Keratinocyte (primary cell): ENCODE results near the gene LHPP. TPM values are rescaled to one million over a fixed set of nuclear protein-coding genes. Genes with fewer than 3 reads are reported as not detected.

Experiments used
- DNase-seq: peaks from one replicate; pipeline ENCODE4 v3.0.0-alpha.2; 2011; ENCODE audit warnings: low read depth, missing footprints, low spot score
- FAIRE-seq: peaks from 2 replicates; lab custom pipeline; 2011; peaks lifted over from hg19 to GRCh38; lab: Jason Lieb, UNC
- H2AFZ ChIP-seq: 2 replicates; pipeline ENCODE4 v1.6.0; 2012; ENCODE audit warnings: low read length, control low read depth, inconsistent platforms; ENCODE audit not compliant: control insufficient read depth
- H3K27ac ChIP-seq: 2 replicates; pipeline ENCODE4 v1.5.1; 2011; ENCODE audit warnings: low read length; ENCODE audit not compliant: control insufficient read depth, insufficient read depth
- H3K27me3 ChIP-seq: 3 replicates; pipeline ENCODE4 v1.6.0; 2011; ENCODE audit warnings: low read length; ENCODE audit not compliant: control insufficient read depth, insufficient read depth; ENCODE audit errors: extremely low read depth
- H3K36me3 ChIP-seq, 2 experiments: 2 replicates in 1 of 2; 3 replicates in 1 of 2; pipeline ENCODE4 v1.5.1; 2011; ENCODE audit warnings: low read length in 2 of 2, mild to moderate bottlenecking in 1 of 2; ENCODE audit not compliant: control insufficient read depth in 2 of 2, insufficient read depth in 2 of 2; ENCODE audit errors: extremely low read depth in 1 of 2
- H3K4me1 ChIP-seq: 3 replicates; pipeline ENCODE4 v1.5.1; 2011; ENCODE audit warnings: low read length; ENCODE audit not compliant: control insufficient read depth, insufficient read depth; ENCODE audit errors: extremely low read depth
- H3K4me2 ChIP-seq: 3 replicates; pipeline ENCODE4 v1.6.0; 2011; ENCODE audit warnings: low read depth, low read length; ENCODE audit not compliant: control insufficient read depth, insufficient read depth; ENCODE audit errors: extremely low read depth
- H3K4me3 ChIP-seq, 3 experiments: fragments of 200-600 bp in 1 of 3; sonication (generic) in 1 of 3; 2 replicates in 2 of 3; 3 replicates in 1 of 3; pipeline ENCODE4 v1.5.1; 2011 to 2016; ENCODE audit warnings: low read length in 3 of 3, mild to moderate bottlenecking in 3 of 3, control low read depth in 2 of 3, inconsistent platforms in 1 of 3, low read depth in 1 of 3, mixed read lengths in 1 of 3, mixed run types in 1 of 3, moderate library complexity in 1 of 3; ENCODE audit not compliant: control insufficient read depth in 2 of 3, insufficient read depth in 2 of 3; ENCODE audit errors: extremely low read depth in 1 of 3
- H3K79me2 ChIP-seq: 2 replicates; pipeline ENCODE4 v1.6.0; 2012; ENCODE audit warnings: low read length; ENCODE audit not compliant: control insufficient read depth, insufficient read depth
- H3K9ac ChIP-seq: 3 replicates; pipeline ENCODE4 v1.6.0; 2011; ENCODE audit warnings: low read length; ENCODE audit not compliant: control insufficient read depth, insufficient read depth; ENCODE audit errors: extremely low read depth
- H3K9me1 ChIP-seq: 3 replicates; pipeline ENCODE4 v1.6.0; 2011; ENCODE audit warnings: low read length; ENCODE audit not compliant: control insufficient read depth, insufficient read depth; ENCODE audit errors: extremely low read depth
- H3K9me3 ChIP-seq: 2 replicates; pipeline ENCODE4 v1.5.1; 2012; ENCODE audit warnings: low read depth, low read length; ENCODE audit not compliant: control insufficient read depth
- H4K20me1 ChIP-seq: 3 replicates; pipeline ENCODE4 v1.6.0; 2011; ENCODE audit warnings: low read length; ENCODE audit not compliant: control insufficient read depth, insufficient read depth; ENCODE audit errors: extremely low read depth
- EZH2 ChIP-seq: IDR thresholded peaks from one replicate; pipeline ENCODE4 v1.6.1; 2012; ENCODE audit warnings: inconsistent platforms, mild to moderate bottlenecking, low read length, moderate library complexity
- dilution Hi-C: fragments of 300-500 bp; cut with MboI; formaldehyde crosslinking; loops from one replicate; pipeline ENCODE4 v1.7.0; 2020; ENCODE audit warnings: low sequenced_read_pairs; ENCODE audit not compliant: extremely low pct_ligation_motif_present
- polyA plus RNA-seq, 5 experiments: library from polyadenylated mRNA; depleted of rRNA in 3 of 5; stranded (reverse) in 3 of 5; stranded (forward) in 1 of 5; unstranded in 1 of 5; fragments of >200 nt; gene quantifications; 1 replicate in 1 of 5; 2 replicates in 3 of 5; 3 replicates in 1 of 5; pipeline versions ENCODE4 v1.2.1 to v1.2.3, GENCODE V29; 2011 to 2012; ENCODE audit warnings: missing spikeins in 2 of 5, low read depth in 1 of 5, low replicate concordance in 1 of 5
- TF ChIP-seq, protein P1 (sequence below), 3 experiments: IDR thresholded peaks in 1 of 3; conservative IDR thresholded peaks in 1 of 3; optimal IDR thresholded peaks in 1 of 3; 2 replicates in 2 of 3; 3 replicates in 1 of 3; pipeline versions ENCODE3 to v1.5.1; 2011; ENCODE audit warnings: low read length in 3 of 3, mild to moderate bottlenecking in 3 of 3, moderate library complexity in 2 of 3, control low read depth in 1 of 3, inconsistent platforms in 1 of 3; ENCODE audit not compliant: insufficient read depth in 2 of 3; ENCODE audit errors: extremely low read depth in 1 of 3

Gene LHPP
- polyA plus RNA-seq, 1 donor (not counting 4 experiments of a cell fraction or from before 2014, with no cell fraction given): 13.1 TPM

DNA sequence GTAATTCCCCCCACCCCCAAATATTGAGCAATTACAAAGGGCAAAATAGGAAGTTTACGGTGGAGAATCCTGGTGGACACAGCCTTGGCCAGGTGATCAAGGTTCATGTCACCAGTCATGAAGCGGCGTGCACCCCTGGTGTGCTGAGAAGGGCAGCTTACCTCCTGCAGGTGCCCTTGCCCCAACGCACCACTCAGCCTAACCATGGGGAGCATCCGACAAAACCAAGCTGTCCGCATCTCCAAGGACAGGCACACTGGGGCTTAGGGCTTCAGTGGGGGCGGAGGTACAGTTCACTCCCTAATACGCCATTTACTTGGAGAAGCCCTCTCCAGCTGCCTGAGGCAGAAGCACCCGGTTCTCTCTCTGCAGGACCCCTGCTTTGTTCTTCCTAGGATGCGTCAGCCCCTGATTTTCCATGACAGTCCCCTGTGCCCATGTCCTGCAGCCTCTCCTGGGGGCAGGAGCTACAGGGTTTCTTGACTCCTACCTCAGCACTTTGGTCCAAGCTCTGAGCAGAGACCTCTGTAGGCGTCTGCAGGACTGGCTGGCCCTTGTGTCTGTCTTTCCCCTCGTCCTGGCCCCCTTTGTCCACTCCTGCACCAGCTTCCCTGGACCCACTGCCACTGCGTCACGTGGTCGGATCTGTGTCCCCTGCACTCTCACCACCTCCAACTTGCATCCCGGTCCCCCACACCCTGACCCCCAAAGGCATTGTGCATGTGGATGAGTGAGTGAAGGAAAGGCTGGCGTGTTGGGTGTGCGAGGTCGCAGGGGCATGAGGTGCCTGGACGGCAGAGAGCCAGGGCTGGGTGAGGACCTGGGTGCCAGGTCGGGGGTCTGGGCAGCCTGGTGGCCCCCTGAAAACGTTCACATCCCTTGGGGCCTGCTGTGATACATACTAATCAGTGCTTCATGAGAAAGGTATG is 113.7 kb downstream of the LHPP start:
- Histone ChIP-seq H3K9me1 (no peaks in the 10 kb centered on the region), H3K36me3 (no peaks in the 10 kb centered on the region), H3K4me3 (no peak overlapping the region), H4K20me1 (no peaks in the 10 kb centered on the region), H3K4me1 (peaks cover 5% of the 10 kb centered on the region), H3K9me3 (no peaks in the 10 kb centered on the region), H3K27ac (no peak overlapping the region), H2AFZ (no peak overlapping the region), H3K27me3 (no peaks in the 10 kb centered on the region), H3K79me2 (no peaks in the 10 kb centered on the region), H3K4me2 (no peak overlapping the region), H3K9ac (no peak overlapping the region)
- TF ChIP-seq EZH2: no peak
- dilution Hi-C loops: no loop called here
- FAIRE-seq (no peak), DNase-seq (no peak)

DNA sequence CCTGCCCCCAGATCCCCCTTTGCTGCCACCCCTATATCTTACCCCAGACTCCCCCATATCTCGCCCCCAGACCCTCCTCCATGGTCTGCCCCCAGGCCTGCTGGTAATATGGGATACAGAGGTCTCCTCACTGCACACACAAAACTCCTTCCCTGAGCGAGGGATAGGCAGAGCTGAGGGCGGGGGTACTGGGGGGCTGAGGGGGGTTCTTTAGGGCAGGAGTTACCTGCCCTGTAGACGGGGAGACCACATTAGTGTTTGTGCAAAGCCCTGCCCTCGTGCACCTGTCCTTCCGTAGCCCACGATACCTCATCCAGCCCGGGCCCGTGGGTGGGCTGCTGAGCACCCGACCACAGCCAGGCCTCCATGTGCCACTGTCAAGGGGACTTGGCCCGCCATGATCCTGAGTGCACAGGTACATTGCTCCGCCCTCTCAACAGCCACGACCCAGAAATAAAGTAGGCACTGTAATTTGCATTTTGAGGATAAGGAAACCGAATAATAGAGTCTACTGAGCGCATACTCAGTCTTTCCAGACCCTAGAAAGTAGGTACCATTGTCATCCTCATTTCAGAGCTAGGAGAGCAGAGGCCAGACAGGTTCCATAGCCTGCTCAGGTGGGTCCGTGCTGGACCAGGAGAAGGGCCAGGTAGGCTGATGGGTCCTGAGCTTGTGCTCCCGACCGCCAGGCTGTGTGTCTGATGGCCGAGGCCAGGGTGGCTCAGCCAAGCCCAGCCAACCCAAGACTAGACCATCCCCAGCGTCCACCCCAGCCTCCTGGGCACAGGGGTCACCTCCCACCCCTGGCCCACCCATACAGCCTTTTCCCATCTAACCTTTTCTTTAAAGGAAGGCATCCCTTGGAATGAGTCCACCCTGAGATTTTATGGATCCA is 115.2 kb downstream of the LHPP start:
- H3K4me3 ChIP-seq: no peak overlapping the region
- H3K4me1 ChIP-seq: peaks cover 5% of the 10 kb centered on the region
- H3K36me3 ChIP-seq: no peaks in the 10 kb centered on the region
- no peak for DNase-seq
- no peaks in the 10 kb centered on the region for H3K79me2 ChIP-seq
- no peak for FAIRE-seq
- no peak for TF ChIP-seq EZH2
- TF ChIP-seq, protein P1, sequence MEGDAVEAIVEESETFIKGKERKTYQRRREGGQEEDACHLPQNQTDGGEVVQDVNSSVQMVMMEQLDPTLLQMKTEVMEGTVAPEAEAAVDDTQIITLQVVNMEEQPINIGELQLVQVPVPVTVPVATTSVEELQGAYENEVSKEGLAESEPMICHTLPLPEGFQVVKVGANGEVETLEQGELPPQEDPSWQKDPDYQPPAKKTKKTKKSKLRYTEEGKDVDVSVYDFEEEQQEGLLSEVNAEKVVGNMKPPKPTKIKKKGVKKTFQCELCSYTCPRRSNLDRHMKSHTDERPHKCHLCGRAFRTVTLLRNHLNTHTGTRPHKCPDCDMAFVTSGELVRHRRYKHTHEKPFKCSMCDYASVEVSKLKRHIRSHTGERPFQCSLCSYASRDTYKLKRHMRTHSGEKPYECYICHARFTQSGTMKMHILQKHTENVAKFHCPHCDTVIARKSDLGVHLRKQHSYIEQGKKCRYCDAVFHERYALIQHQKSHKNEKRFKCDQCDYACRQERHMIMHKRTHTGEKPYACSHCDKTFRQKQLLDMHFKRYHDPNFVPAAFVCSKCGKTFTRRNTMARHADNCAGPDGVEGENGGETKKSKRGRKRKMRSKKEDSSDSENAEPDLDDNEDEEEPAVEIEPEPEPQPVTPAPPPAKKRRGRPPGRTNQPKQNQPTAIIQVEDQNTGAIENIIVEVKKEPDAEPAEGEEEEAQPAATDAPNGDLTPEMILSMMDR (optimal IDR thresholded peaks at IDR 0.05 in 1 of 3, IDR thresholded peaks at IDR 0.05 in 1 of 3, conservative IDR thresholded peaks at IDR 0.05 in 1 of 3; ENCODE audit: extremely low read depth in 1 of 3, insufficient read depth in 2 of 3, low read length in 3 of 3): no peak
- no peak overlapping the region for H2AFZ ChIP-seq
- H3K9ac ChIP-seq: no peak overlapping the region
- no peak overlapping the region for H3K4me2 ChIP-seq
- no peaks in the 10 kb centered on the region for H3K9me1 ChIP-seq
- H3K9me3 ChIP-seq: no peaks in the 10 kb centered on the region
- no peaks in the 10 kb centered on the region for H4K20me1 ChIP-seq
- H3K27me3 ChIP-seq: no peaks in the 10 kb centered on the region
- dilution Hi-C loops: no loop called here
- H3K27ac ChIP-seq: no peak overlapping the region
